WTC11 (cell line): ENCODE measurements around the gene VWF. TPM values are rescaled to one million over a fixed set of nuclear protein-coding genes. Genes with fewer than 3 reads are reported as not detected.
"Not testable (repeated sequence)": the region's sequence is repeated elsewhere in the genome, so short reads cannot be mapped to it uniquely, and the experiment has no call there.

Experiments used
- ATAC-seq: fragments of 200-7000 bp; cut with Tn5 transposase; 2 replicates; pipeline ENCODE4 v1.10.0; 2021; ENCODE audit warnings: mild to moderate bottlenecking, moderate library complexity
- CTCF ChIA-PET: fragments of 300-600 bp; sonication (Branson Sonifier 250); formaldehyde crosslinking; loops from one replicate; lab custom pipeline; 2021; ENCODE audit warnings: antibody characterized with exemption; lab: Charles Lee
- POLR2A ChIA-PET: fragments of 350-600 bp; sonication (Branson Sonifier 250); formaldehyde crosslinking; loops from one replicate; lab custom pipeline; 2021; ENCODE audit warnings: antibody characterized with exemption; lab: Charles Lee
- DNase-seq: peaks from one replicate; pipeline ENCODE4 v3.0.0; 2021; ENCODE audit warnings: low spot score
- H3K27ac Mint-ChIP-seq: 2 replicates; pipeline ENCODE4 v1.8.0; 2021; ENCODE audit warnings: mixed read lengths
- H3K27me3 Mint-ChIP-seq: 2 replicates; pipeline ENCODE4 v1.8.0; 2021; ENCODE audit warnings: low read depth, mild to moderate bottlenecking, moderate library complexity, mixed read lengths
- H3K36me3 Mint-ChIP-seq: 2 replicates; pipeline ENCODE4 v1.8.0; 2021; ENCODE audit warnings: mixed read lengths
- H3K4me1 Mint-ChIP-seq: 2 replicates; pipeline ENCODE4 v1.8.0; 2022; ENCODE audit warnings: mixed read lengths
- H3K4me3 Mint-ChIP-seq: 2 replicates; pipeline ENCODE4 v1.8.0; 2021; ENCODE audit warnings: mild to moderate bottlenecking, moderate library complexity, mixed read lengths
- H3K9me3 Mint-ChIP-seq: 2 replicates; pipeline ENCODE4 v1.8.0; 2021; ENCODE audit warnings: mixed read lengths
- FOXK1 ChIP-seq: sonication (generic); formaldehyde crosslinking; IDR thresholded peaks from 2 replicates; pipeline ENCODE4 v1.8.0; 2022; ENCODE audit warnings: mild to moderate bottlenecking, moderate library complexity, missing genetic modification reagents
- GABPB1 ChIP-seq: sonication (generic); formaldehyde crosslinking; IDR thresholded peaks from 2 replicates; pipeline ENCODE4 v1.8.1; 2023; ENCODE audit warnings: mild to moderate bottlenecking, missing genetic modification reagents
- JAZF1 ChIP-seq: fragments of 250-450 bp; sonication (Bioruptor Pico); IDR thresholded peaks from 2 replicates; pipeline ENCODE4 v1.9.0; 2021; ENCODE audit warnings: moderate library complexity, mild to moderate bottlenecking, inconsistent platforms
- NFATC4 ChIP-seq: fragments of 250-450 bp; sonication (Bioruptor Pico); IDR thresholded peaks from 2 replicates; pipeline ENCODE4 v1.9.0; 2021; ENCODE audit warnings: mild to moderate bottlenecking
- OVOL2 ChIP-seq: fragments of 250-450 bp; sonication (Bioruptor Pico); IDR thresholded peaks from 2 replicates; pipeline ENCODE4 v1.9.0; 2021; ENCODE audit warnings: mild to moderate bottlenecking, borderline replicate concordance
- RELA ChIP-seq: sonication (generic); formaldehyde crosslinking; IDR thresholded peaks from 2 replicates; pipeline ENCODE4 v1.8.1; 2022; ENCODE audit warnings: missing genetic modification reagents, mild to moderate bottlenecking, borderline replicate concordance
- RORB ChIP-seq: fragments of 250-450 bp; sonication (Bioruptor Pico); IDR thresholded peaks from 2 replicates; pipeline ENCODE4 v1.9.0; 2021; ENCODE audit warnings: mild to moderate bottlenecking
- total RNA-seq: library from RNA; stranded (reverse); gene quantifications from 3 replicates; pipeline ENCODE4 v1.2.3, GENCODE V29; 2021
- TF ChIP-seq, protein P1 (sequence below): sonication (generic); formaldehyde crosslinking; IDR thresholded peaks from 2 replicates; pipeline ENCODE4 v1.8.0; 2023; ENCODE audit warnings: missing genetic modification reagents, mild to moderate bottlenecking, borderline replicate concordance
- TF ChIP-seq, protein P2 (sequence below): sonication (generic); formaldehyde crosslinking; conservative IDR thresholded peaks from 2 replicates; pipeline ENCODE4 v1.8.1; 2023; ENCODE audit warnings: mild to moderate bottlenecking, low read depth, missing genetic modification reagents, moderate library complexity
- TF ChIP-seq, protein P3 (sequence below): sonication (generic); formaldehyde crosslinking; IDR thresholded peaks from 2 replicates; pipeline ENCODE4 v1.8.1; 2023; ENCODE audit warnings: mild to moderate bottlenecking, missing genetic modification reagents, borderline replicate concordance
- TF ChIP-seq, protein P4 (sequence below): sonication (generic); formaldehyde crosslinking; IDR thresholded peaks from 2 replicates; pipeline ENCODE4 v1.8.0; 2023; ENCODE audit warnings: mild to moderate bottlenecking, missing genetic modification reagents
- TF ChIP-seq, protein P5 (sequence below): fragments of 250-450 bp; sonication (Bioruptor Pico); conservative IDR thresholded peaks from 2 replicates; pipeline ENCODE4 v1.9.0; 2021; ENCODE audit warnings: mild to moderate bottlenecking

The VWF gene
- total RNA-seq, 1 experiment from 2014 or later: 0.48 TPM

DNA sequence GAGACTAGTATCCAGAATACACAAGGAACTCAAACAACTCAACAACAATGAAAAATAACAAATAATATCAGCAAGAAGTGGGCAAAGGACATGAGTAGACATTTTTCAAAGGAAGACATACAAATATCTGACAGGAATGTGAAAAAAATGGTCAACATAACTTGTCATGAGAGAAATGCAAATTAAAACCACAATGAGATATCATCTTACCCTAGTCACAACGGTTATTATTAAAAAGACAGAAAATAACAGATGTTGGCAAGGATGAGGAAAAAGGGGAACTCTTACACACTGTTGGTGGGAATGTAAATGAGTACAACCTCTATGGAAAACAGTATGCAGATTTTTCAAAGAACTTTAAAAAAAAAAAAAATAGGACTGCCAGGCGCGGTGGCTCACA, 20.4 kb downstream of the VWF start (continued):
- TF ChIP-seq, protein P1, sequence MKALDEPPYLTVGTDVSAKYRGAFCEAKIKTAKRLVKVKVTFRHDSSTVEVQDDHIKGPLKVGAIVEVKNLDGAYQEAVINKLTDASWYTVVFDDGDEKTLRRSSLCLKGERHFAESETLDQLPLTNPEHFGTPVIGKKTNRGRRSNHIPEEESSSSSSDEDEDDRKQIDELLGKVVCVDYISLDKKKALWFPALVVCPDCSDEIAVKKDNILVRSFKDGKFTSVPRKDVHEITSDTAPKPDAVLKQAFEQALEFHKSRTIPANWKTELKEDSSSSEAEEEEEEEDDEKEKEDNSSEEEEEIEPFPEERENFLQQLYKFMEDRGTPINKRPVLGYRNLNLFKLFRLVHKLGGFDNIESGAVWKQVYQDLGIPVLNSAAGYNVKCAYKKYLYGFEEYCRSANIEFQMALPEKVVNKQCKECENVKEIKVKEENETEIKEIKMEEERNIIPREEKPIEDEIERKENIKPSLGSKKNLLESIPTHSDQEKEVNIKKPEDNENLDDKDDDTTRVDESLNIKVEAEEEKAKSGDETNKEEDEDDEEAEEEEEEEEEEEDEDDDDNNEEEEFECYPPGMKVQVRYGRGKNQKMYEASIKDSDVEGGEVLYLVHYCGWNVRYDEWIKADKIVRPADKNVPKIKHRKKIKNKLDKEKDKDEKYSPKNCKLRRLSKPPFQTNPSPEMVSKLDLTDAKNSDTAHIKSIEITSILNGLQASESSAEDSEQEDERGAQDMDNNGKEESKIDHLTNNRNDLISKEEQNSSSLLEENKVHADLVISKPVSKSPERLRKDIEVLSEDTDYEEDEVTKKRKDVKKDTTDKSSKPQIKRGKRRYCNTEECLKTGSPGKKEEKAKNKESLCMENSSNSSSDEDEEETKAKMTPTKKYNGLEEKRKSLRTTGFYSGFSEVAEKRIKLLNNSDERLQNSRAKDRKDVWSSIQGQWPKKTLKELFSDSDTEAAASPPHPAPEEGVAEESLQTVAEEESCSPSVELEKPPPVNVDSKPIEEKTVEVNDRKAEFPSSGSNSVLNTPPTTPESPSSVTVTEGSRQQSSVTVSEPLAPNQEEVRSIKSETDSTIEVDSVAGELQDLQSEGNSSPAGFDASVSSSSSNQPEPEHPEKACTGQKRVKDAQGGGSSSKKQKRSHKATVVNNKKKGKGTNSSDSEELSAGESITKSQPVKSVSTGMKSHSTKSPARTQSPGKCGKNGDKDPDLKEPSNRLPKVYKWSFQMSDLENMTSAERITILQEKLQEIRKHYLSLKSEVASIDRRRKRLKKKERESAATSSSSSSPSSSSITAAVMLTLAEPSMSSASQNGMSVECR (CRISPR knock-in tag): no peak
- TF ChIP-seq, protein P2, sequence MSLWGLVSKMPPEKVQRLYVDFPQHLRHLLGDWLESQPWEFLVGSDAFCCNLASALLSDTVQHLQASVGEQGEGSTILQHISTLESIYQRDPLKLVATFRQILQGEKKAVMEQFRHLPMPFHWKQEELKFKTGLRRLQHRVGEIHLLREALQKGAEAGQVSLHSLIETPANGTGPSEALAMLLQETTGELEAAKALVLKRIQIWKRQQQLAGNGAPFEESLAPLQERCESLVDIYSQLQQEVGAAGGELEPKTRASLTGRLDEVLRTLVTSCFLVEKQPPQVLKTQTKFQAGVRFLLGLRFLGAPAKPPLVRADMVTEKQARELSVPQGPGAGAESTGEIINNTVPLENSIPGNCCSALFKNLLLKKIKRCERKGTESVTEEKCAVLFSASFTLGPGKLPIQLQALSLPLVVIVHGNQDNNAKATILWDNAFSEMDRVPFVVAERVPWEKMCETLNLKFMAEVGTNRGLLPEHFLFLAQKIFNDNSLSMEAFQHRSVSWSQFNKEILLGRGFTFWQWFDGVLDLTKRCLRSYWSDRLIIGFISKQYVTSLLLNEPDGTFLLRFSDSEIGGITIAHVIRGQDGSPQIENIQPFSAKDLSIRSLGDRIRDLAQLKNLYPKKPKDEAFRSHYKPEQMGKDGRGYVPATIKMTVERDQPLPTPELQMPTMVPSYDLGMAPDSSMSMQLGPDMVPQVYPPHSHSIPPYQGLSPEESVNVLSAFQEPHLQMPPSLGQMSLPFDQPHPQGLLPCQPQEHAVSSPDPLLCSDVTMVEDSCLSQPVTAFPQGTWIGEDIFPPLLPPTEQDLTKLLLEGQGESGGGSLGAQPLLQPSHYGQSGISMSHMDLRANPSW: no peak
- TF ChIP-seq RORB (CRISPR knock-in tag): no peak
- TF ChIP-seq FOXK1 (CRISPR knock-in tag): no peak
- TF ChIP-seq, protein P3, sequence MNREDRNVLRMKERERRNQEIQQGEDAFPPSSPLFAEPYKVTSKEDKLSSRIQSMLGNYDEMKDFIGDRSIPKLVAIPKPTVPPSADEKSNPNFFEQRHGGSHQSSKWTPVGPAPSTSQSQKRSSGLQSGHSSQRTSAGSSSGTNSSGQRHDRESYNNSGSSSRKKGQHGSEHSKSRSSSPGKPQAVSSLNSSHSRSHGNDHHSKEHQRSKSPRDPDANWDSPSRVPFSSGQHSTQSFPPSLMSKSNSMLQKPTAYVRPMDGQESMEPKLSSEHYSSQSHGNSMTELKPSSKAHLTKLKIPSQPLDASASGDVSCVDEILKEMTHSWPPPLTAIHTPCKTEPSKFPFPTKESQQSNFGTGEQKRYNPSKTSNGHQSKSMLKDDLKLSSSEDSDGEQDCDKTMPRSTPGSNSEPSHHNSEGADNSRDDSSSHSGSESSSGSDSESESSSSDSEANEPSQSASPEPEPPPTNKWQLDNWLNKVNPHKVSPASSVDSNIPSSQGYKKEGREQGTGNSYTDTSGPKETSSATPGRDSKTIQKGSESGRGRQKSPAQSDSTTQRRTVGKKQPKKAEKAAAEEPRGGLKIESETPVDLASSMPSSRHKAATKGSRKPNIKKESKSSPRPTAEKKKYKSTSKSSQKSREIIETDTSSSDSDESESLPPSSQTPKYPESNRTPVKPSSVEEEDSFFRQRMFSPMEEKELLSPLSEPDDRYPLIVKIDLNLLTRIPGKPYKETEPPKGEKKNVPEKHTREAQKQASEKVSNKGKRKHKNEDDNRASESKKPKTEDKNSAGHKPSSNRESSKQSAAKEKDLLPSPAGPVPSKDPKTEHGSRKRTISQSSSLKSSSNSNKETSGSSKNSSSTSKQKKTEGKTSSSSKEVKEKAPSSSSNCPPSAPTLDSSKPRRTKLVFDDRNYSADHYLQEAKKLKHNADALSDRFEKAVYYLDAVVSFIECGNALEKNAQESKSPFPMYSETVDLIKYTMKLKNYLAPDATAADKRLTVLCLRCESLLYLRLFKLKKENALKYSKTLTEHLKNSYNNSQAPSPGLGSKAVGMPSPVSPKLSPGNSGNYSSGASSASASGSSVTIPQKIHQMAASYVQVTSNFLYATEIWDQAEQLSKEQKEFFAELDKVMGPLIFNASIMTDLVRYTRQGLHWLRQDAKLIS (CRISPR knock-in tag): no peak
- TF ChIP-seq NFATC4 (CRISPR knock-in tag): no peak
- TF ChIP-seq RELA (CRISPR knock-in tag): no peak
- no peak for TF ChIP-seq JAZF1 (CRISPR knock-in tag)
- no peak for TF ChIP-seq OVOL2 (CRISPR knock-in tag)
- TF ChIP-seq, protein P4, sequence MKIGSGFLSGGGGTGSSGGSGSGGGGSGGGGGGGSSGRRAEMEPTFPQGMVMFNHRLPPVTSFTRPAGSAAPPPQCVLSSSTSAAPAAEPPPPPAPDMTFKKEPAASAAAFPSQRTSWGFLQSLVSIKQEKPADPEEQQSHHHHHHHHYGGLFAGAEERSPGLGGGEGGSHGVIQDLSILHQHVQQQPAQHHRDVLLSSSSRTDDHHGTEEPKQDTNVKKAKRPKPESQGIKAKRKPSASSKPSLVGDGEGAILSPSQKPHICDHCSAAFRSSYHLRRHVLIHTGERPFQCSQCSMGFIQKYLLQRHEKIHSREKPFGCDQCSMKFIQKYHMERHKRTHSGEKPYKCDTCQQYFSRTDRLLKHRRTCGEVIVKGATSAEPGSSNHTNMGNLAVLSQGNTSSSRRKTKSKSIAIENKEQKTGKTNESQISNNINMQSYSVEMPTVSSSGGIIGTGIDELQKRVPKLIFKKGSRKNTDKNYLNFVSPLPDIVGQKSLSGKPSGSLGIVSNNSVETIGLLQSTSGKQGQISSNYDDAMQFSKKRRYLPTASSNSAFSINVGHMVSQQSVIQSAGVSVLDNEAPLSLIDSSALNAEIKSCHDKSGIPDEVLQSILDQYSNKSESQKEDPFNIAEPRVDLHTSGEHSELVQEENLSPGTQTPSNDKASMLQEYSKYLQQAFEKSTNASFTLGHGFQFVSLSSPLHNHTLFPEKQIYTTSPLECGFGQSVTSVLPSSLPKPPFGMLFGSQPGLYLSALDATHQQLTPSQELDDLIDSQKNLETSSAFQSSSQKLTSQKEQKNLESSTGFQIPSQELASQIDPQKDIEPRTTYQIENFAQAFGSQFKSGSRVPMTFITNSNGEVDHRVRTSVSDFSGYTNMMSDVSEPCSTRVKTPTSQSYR (CRISPR knock-in tag): no peak
- no peak for TF ChIP-seq GABPB1
- TF ChIP-seq, protein P5, sequence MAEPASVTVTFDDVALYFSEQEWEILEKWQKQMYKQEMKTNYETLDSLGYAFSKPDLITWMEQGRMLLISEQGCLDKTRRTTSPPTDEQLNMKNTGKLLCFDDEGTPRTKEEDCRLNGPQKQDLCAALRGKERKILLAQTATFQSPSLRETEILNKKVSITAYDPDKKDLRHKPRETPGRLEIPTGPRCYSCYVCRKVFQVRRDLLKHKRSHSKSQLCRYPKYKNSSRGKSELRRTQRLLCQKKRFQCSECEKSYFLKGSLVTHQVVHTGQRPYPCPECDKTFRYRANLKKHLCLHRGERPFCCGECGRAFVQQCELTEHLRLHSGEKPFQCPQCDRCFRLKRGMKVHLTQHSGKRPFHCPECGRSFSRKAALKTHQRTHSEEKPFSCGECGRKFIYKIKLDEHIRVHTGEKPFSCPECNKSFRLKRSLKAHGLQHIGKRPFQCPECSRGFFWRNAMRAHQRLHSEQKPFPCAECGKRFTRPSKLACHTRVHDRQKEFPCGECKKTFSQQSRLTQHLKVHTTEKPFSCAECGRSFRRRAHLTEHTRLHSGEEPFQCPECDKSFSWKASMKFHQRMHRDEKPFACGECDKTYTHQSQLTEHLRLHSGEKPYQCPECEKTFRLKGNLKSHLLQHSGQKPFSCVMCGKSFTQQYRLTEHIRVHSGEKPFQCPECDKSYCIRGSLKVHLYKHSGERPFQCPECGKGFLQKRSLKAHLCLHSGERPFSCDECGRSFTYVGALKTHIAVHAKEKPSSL (CRISPR knock-in tag): no peak

DNA sequence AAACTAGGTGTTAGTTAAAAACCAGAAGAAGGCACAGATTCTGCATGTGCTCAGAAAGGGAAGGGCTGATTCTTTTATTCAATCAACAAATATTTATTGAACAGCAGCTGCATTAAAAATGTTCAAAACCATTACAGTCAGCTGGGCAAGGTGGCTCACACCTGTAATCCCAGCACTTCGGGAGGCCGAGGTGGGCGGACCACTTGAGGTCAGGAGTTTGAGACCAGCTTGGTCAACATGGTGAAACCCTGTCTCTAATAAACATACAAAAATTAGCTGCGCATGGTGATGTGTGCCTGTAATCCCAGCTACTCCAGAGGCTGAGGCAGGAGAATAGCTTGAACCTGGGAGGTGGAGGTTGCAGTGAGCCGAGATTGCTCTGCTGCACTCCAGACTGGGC, 22.4 kb downstream of the VWF start:
- H3K9me3 Mint-ChIP-seq, H3K27me3 Mint-ChIP-seq, H3K27ac Mint-ChIP-seq, H3K36me3 Mint-ChIP-seq, H3K4me1 Mint-ChIP-seq, H3K4me3 Mint-ChIP-seq, POLR2A ChIA-PET, DNase-seq, ATAC-seq: not testable (repeated sequence)
- CTCF ChIA-PET: interaction anchor here (0.7 kb wide), 1 partner anchor 177 kb away, joined by 3 read pairs; no protein-coding TSS in a partner anchor
